H54 (cell line): ENCODE results near the gene ZNG1A.
"Not testable (repeated sequence)": the region's sequence is repeated elsewhere in the genome, so short reads cannot be mapped to it uniquely, and the experiment has no call there.

ENCODE experiments used
- DNase-seq: peaks from one replicate; pipeline ENCODE4 v3.0.0; 2011; ENCODE audit warnings: low spot score, mixed read lengths; ENCODE audit not compliant: insufficient read length
- FAIRE-seq: peaks from 3 replicates; lab custom pipeline; 2011; peaks lifted over from hg19 to GRCh38; lab: Jason Lieb, UNC

The ZNG1A gene

GRCh38 chr9:112589-113467, 66.0 kb downstream of the ZNG1A start:
- DNase-seq, FAIRE-seq: not testable (repeated sequence)

GRCh38 chr9:110672-111071, 68.2 kb downstream of the ZNG1A start:
- not testable (repeated sequence) for FAIRE-seq, DNase-seq

- DNase-seq: not testable (repeated sequence)
- FAIRE-seq: peak; percentile 75
Observed at GRCh38 chr9:109540-109939, 69.3 kb downstream of the ZNG1A start.

- not testable (repeated sequence) for DNase-seq, FAIRE-seq
Observed at GRCh38 chr9:108742-109495, 69.9 kb downstream of the ZNG1A start.

- FAIRE-seq, DNase-seq: not testable (repeated sequence)
Observed at GRCh38 chr9:105991-106390, 72.9 kb downstream of the ZNG1A start.

- FAIRE-seq, DNase-seq: not testable (repeated sequence)
Observed at GRCh38 chr9:100430-100829, 78.4 kb downstream of the ZNG1A start.

GRCh38 chr9:99867-100266, 79.0 kb downstream of the ZNG1A start:
- not testable (repeated sequence) for FAIRE-seq

GRCh38 chr9:98775-99174, 80.1 kb downstream of the ZNG1A start:
- not testable (repeated sequence) for FAIRE-seq

More at GRCh38 chr9:99867-100266, 79.0 kb downstream of the ZNG1A start:
- DNase-seq: not testable (repeated sequence)

GRCh38 chr9:94992-95391, 83.9 kb downstream of the ZNG1A start:
- FAIRE-seq: not testable (repeated sequence)

More at GRCh38 chr9:98775-99174, 80.1 kb downstream of the ZNG1A start:
- not testable (repeated sequence) for DNase-seq

GRCh38 chr9:94323-94722, 84.5 kb downstream of the ZNG1A start:
- not testable (repeated sequence) for DNase-seq, FAIRE-seq

More at GRCh38 chr9:94992-95391, 83.9 kb downstream of the ZNG1A start:
- DNase-seq: not testable (repeated sequence)

- not testable (repeated sequence) for FAIRE-seq
Observed at GRCh38 chr9:93909-94308, 84.9 kb downstream of the ZNG1A start.

GRCh38 chr9:90851-91250, 88.0 kb downstream of the ZNG1A start:
- DNase-seq, FAIRE-seq: not testable (repeated sequence)

More at GRCh38 chr9:93909-94308, 84.9 kb downstream of the ZNG1A start:
- DNase-seq: not testable (repeated sequence)

GRCh38 chr9:88396-89037, 90.3 kb downstream of the ZNG1A start:
- FAIRE-seq, DNase-seq: not testable (repeated sequence)

GRCh38 chr9:87860-88259, 91.0 kb downstream of the ZNG1A start:
- DNase-seq, FAIRE-seq: not testable (repeated sequence)

GRCh38 chr9:87105-87504, 91.8 kb downstream of the ZNG1A start:
- DNase-seq, FAIRE-seq: not testable (repeated sequence)

GRCh38 chr9:86697-87096, 92.2 kb downstream of the ZNG1A start:
- FAIRE-seq, DNase-seq: not testable (repeated sequence)

- not testable (repeated sequence) for FAIRE-seq
Observed at GRCh38 chr9:82932-83689, 95.7 kb downstream of the ZNG1A start.

GRCh38 chr9:78333-78732, 100.5 kb downstream of the ZNG1A start:
- FAIRE-seq, DNase-seq: not testable (repeated sequence)

More at GRCh38 chr9:82932-83689, 95.7 kb downstream of the ZNG1A start:
- DNase-seq: not testable (repeated sequence)

GRCh38 chr9:76389-76788, 102.5 kb downstream of the ZNG1A start:
- DNase-seq: not testable (repeated sequence)

More at GRCh38 chr9:76389-76788, 102.5 kb downstream of the ZNG1A start:
- not testable (repeated sequence) for FAIRE-seq
